NOMO-1 treated with dmso at 0.1 percent for 144 hours (cell line): ENCODE results near the gene C1orf141.
A peak's percentile ranks its signal among the peaks of the same experiment; 100 is the strongest.
"Not testable (repeated sequence)": the region's sequence is repeated elsewhere in the genome, so short reads cannot be mapped to it uniquely, and the experiment has no call there.

Experiments used
- DNase-seq: peaks from one replicate; lab custom pipeline; 2025; ENCODE audit not compliant: unreplicated experiment; lab: John Stamatoyannopoulos, UW

The C1orf141 gene

GRCh38 chr1:67134695-67135094 is at the start of gene C1orf141:
Gene C1orf141, minus strand, starts transcription at chr1:67134970. Its CDS starts 7,730 bp downstream, at chr1:67127240.
- DNase-seq, result no peak

GRCh38 chr1:67175530-67176087 is 40.8 kb upstream of the C1orf141 start:
- no peak for DNase-seq

GRCh38 chr1:67174716-67175284 is 40.0 kb upstream of the C1orf141 start:
- no peak for DNase-seq

GRCh38 chr1:67173988-67174387 is 39.2 kb upstream of the C1orf141 start:
- DNase-seq, result no peak

- DNase-seq, result no peak
Measured at GRCh38 chr1:67171978-67172377, 37.2 kb upstream of the C1orf141 start.

GRCh38 chr1:67171574-67171955 is 36.8 kb upstream of the C1orf141 start:
- no peak for DNase-seq

- no peak for DNase-seq
Measured at GRCh38 chr1:67170751-67171573, 36.2 kb upstream of the C1orf141 start.

GRCh38 chr1:67169932-67170331 is 35.2 kb upstream of the C1orf141 start:
- DNase-seq, result no peak

- no peak for DNase-seq
Measured at GRCh38 chr1:67169496-67169895, 34.7 kb upstream of the C1orf141 start.

GRCh38 chr1:67166196-67166595 is 31.4 kb upstream of the C1orf141 start, which contains the start of gene IL23R:
Gene IL23R, plus strand, starts transcription at chr1:67166454. Its CDS starts 1,667 bp downstream, at chr1:67168121.
- DNase-seq, result no peak

GRCh38 chr1:67165468-67166041 is 30.8 kb upstream of the C1orf141 start:
- DNase-seq, result no peak

GRCh38 chr1:67162954-67163353 is 28.2 kb upstream of the C1orf141 start:
- DNase-seq, result no peak

- DNase-seq, result no peak
Measured at GRCh38 chr1:67159233-67159632, 24.5 kb upstream of the C1orf141 start.

- no peak for DNase-seq
Measured at GRCh38 chr1:67158401-67158800, 23.6 kb upstream of the C1orf141 start.

- no peak for DNase-seq
Measured at GRCh38 chr1:67150931-67151330, 16.2 kb upstream of the C1orf141 start.

GRCh38 chr1:67149179-67149770 is 14.5 kb upstream of the C1orf141 start:
- peak; percentile 33 for DNase-seq

- DNase-seq, result no peak
Measured at GRCh38 chr1:67148516-67149178, 13.9 kb upstream of the C1orf141 start.

- DNase-seq, result not testable (repeated sequence)
Measured at GRCh38 chr1:67147973-67148372, 13.2 kb upstream of the C1orf141 start.

GRCh38 chr1:67146539-67146938 is 11.8 kb upstream of the C1orf141 start:
- DNase-seq, result no peak

GRCh38 chr1:67146101-67146500 is 11.3 kb upstream of the C1orf141 start:
- DNase-seq, result no peak

GRCh38 chr1:67144696-67145095 is 9.9 kb upstream of the C1orf141 start:
- DNase-seq, result no peak
